Cortex of kidney (tissue), 1 donor: ENCODE results near the gene SERP2.

Experiments
- DNase-seq: peaks from one replicate; lab custom pipeline; 2025; lab: John Stamatoyannopoulos, UW

Gene SERP2

GRCh38 chr13:44388427-44389059 is 14.9 kb downstream of the SERP2 start:
- no peak for DNase-seq

GRCh38 chr13:44389060-44389666 is 15.5 kb downstream of the SERP2 start:
- DNase-seq, result no peak

GRCh38 chr13:44389876-44390275 is 16.3 kb downstream of the SERP2 start:
- no peak for DNase-seq

GRCh38 chr13:44393391-44393790 is 19.8 kb downstream of the SERP2 start:
- DNase-seq, result no peak

- DNase-seq, result no peak
These were observed 21.0 kb downstream of the SERP2 start for GRCh38 chr13:44394658-44395057.

GRCh38 chr13:44395976-44396694 is 22.5 kb downstream of the SERP2 start:
- DNase-seq, result no peak

GRCh38 chr13:44396701-44397580 is 23.3 kb downstream of the SERP2 start:
- no peak for DNase-seq

- DNase-seq, result no peak
These were observed 24.2 kb downstream of the SERP2 start for GRCh38 chr13:44397766-44398223.

- no peak for DNase-seq
These were observed 25.0 kb downstream of the SERP2 start for GRCh38 chr13:44398606-44399005.

GRCh38 chr13:44399074-44399473 is 25.4 kb downstream of the SERP2 start:
- no peak for DNase-seq

- no peak for DNase-seq
These were observed 27.1 kb downstream of the SERP2 start for GRCh38 chr13:44400736-44401135.

- DNase-seq, result no peak
These were observed 28.0 kb downstream of the SERP2 start for GRCh38 chr13:44401577-44401976.

- DNase-seq, result no peak
These were observed 29.3 kb downstream of the SERP2 start for GRCh38 chr13:44402899-44403445.

GRCh38 chr13:44403461-44404056 is 29.9 kb downstream of the SERP2 start:
- DNase-seq, result no peak

- DNase-seq, result no peak
These were observed 30.9 kb downstream of the SERP2 start for GRCh38 chr13:44404261-44405132.

- no peak for DNase-seq
These were observed 33.0 kb downstream of the SERP2 start for GRCh38 chr13:44406617-44407016.

GRCh38 chr13:44407379-44407778 is 33.8 kb downstream of the SERP2 start:
- DNase-seq, result no peak

- DNase-seq, result no peak
These were observed 34.3 kb downstream of the SERP2 start for GRCh38 chr13:44407891-44408290.

GRCh38 chr13:44409595-44409994 is 36.0 kb downstream of the SERP2 start:
- no peak for DNase-seq

- no peak for DNase-seq
These were observed 36.8 kb downstream of the SERP2 start for GRCh38 chr13:44410328-44410859.
